HG02678 (cell line): Measurements from ENCODE around the gene TESK1.
A peak's percentile ranks its signal among the peaks of the same experiment; 100 is the strongest.
"Not testable (repeated sequence)": the region's sequence is repeated elsewhere in the genome, so short reads cannot be mapped to it uniquely, and the experiment has no call there.

Experiments
- ATAC-seq: cut with Tn5 transposase; IDR thresholded peaks from one replicate; pipeline ENCODE4 v1.9.1; 2021; ENCODE audit warnings: mild to moderate bottlenecking, moderate library complexity; ENCODE audit not compliant: unreplicated experiment

TESK1 gene

DNA sequence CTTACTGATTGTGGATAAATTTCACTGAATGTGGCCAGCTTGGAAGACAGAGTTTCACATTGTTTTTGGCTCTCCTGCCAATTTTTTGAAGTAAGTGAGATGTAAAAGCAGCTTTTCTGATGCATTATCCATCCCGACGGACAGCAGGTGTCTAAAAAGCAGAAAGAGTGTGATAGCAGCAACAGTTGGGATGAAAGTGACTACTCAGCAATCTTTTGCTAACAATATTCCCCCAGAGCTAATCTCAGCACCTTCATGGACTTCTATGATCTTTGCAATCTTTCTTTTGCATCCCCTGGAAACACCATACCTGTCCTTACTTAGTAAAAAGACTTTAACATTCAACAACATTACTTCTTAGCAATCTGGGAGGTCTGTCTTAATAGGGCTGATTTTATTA lies 7.8 kb downstream of the TESK1 start:
- ATAC-seq, result no peak

DNA sequence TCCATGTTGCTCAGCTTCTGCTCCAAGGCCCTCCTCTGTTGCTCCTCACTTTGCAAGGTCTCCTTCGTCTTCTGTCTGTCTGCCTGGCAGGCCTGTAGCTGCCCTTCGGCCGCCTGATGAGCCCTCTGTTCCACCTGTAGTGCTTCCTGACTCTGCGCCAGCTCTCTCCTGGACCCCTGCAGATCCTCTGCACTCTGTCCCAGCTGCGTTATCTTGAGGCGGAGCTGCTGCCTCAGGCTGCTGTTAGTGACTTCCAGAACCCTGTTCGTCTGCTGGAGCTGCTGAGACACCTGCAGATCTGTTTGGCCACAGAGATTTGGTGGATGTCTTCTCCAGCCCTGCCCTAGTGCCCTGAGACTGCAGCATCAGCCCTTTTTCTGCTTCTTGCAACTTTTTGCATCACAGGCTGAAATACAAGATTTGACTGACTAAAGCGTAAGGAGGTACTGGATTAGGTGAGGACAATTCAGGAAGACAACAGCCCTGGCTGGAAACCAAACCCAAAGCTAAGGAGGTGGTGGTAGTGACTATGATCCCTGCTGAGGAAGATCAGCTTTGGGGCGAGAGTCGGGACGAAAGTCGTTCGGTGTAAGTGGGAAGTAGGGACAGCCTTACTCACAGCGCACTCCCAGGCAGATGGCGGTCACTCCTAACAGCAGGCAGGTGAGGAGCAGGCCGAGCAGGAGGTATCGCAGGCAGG lies 11.1 kb downstream of the TESK1 start:
- no peak for ATAC-seq

DNA sequence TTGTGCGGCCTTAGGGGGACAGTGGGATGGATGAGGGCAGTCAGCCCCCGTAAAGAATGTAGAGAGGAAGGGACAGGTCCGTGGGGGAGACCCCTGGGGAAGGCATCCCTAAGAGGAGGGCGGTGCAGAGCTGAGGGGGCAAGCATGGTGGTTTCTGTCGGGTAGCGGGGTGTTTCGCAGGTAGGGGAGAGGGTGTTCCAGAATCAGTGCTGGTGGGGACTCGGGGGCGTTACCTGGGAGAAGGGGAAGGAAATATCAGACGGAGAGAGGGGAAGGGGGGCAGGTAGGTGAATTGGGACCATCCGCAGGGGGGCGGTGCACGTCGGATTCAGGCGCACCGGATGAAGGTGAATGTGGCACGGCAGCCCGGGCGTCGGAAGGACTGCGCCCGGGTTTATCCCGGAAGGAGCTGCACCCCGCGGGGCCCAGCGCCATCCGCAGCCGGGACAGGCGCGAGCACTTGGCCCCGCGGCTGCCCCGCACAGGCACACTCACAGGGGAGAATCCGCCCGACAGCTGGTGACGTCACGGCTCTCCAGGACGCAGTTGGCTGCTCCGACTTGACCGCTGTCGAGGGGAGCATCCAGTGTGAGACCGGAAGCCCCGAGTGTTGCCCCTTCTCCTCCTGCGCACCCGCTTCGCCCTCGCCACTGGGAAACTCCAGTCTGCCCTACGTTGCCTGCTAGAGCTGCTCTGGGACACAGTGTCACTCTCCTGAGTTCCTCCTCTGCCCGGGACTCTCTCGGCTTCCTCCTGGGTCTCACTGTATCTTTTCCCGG lies 11.8 kb downstream of the TESK1 start:
- ATAC-seq, result peak; percentile 42

DNA sequence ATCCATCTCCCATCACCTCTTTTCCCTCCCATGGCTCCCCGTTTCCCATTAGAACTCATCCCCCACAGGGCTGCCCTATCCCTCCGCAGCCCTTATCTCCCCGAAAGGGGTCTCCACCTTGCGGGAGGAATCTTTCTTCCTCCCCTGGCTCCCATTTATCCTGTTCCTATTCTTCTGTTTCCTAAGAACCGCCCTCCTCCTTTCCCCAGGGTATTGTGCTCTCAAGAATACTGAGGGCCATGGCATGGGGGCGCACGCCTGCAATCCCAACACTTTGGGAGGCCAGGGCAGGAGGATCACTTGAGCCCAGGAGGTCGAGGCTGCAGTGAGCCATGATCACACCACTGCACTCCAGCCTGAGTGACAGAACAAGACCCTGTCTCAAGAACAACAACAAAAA lies 12.5 kb downstream of the TESK1 start:
- no peak for ATAC-seq

DNA sequence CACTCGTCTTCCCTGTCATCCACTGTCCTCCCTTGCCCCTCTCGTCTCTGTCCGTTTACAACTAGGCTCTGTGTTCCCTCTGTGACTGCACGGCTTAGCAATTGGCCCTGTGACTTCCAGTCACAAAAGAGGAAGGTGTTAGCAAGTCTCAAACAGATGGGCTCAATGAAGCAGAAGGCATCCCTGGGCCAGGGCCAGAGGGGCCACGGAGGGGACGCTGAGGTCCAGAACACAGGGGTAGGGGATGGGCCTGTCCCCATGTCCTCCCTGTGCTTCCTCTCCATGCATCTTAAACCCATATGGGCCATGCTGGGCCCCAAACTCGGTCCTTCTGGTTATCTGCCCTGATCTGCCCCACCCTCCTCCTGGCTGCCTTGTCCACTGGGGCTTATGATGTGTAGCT lies 13.3 kb downstream of the TESK1 start, which contains the start of gene CD72:
Gene CD72 (minus strand): TSS at position 89 of the 403 bp plus-strand sequence. CDS start 110 bp downstream, outside the sequence.
- ATAC-seq, result no peak

DNA sequence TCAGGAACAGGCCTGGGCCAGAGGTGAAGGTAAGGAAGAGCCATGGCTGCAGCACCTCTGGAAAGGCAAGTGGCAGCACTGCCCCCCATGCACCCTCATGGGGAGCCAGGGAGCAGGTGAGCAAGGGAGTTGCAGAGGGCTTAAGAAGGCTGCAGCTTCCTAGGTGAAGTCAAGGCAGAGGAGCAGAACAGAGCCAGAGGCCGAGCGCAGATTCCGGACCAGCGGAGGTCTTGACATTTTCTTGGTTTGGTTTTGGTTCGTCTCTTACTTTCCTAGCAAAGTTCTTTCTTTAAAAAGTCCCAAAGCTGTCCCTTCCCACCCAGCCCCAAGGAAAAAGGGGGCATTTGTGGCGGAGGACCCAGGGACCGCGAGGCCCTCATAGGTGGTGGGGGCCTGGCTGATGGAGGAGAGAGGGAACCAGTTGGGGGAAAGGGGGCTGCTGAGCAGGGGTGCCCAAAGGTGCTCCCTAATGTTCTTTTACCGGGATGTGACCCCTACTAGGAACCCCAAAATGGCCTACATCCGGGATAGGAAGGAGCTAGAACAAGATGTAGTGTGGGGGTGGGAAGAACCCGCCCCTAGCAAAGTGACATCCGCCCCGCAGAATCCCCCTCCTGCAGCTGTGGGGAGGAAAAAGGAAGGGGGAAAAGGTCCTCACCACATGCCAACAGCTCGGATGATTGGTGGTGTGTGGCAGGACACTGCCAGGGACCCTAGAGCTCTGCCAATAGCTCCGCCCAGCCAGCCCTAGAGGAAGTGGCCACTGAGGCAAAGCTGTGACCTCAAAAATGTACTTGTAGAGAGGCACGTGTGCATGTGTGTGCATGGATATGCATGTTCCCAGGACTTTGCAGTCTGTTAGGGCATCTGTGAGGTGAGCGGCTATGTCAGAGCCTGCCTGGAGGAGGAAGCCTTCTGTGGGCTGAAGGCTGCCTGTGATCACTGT lies 14.1 kb downstream of the TESK1 start:
- ATAC-seq, result peak; percentile 44

DNA sequence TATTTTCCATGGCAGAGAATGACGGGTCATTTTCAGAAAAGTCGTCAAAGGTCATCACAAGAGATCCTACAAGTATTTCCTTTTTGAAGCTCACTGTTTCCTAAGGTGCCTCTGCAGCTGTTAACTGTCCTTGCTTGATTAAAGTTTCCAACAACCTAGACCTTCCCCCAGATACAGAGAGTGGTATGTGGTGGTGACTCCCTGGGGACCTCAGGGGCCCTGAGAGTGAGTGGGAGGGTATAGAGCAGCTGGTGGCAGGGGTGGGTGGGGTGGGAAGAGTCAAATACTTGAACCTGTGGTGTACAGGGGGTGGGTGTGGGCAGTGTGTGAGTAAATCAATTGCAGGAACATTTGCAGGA lies 14.7 kb downstream of the TESK1 start:
- ATAC-seq, result peak; percentile 67

DNA sequence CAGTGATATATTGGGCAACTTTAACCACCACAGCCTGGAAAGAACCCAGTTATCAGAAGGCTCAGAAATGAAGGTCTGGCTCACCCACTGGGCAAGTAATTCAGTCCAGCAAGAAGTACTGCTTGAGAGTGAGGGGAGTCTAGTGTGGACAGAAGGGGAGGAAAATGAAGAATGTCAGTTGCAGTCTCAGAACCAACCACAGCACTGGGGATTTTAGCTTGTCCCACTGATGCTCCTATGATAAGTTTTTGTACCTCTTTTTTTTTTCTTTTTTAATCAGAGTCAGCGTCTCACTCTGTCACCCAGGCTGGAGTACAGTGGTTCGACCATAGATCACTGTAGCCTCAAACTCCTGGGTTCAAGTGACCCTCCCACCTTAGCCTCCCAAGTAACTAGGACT lies 22.5 kb downstream of the TESK1 start:
- no peak for ATAC-seq

GRCh38 chr9:35628389-35628991 lies 23.4 kb downstream of the TESK1 start:
- ATAC-seq, result no peak

DNA sequence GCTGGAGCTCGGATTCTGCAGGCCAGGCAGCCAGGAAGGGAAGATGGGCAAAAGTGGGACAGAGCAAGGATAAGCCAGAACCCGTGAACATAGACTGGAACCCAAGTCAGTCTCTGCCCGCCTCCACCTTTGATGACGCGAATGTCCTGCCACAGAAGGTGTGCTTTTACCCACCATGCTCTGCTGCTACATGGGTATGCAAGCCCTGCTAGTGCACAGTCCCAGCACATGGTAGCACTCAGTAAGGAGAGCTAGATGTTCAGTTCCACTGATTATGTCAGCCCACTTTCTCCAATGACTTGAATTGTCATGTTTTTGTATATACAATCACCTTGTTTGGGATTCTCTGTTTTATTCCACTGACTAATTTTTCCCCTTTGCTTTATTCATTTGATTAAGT lies 24.5 kb downstream of the TESK1 start:
- ATAC-seq, result no peak

- ATAC-seq, result no peak
These were observed 30.7 kb downstream of the TESK1 start for GRCh38 chr9:35635730-35636129.

GRCh38 chr9:35636135-35636876 lies 31.2 kb downstream of the TESK1 start:
- ATAC-seq, result no peak

GRCh38 chr9:35636877-35637246 lies 31.8 kb downstream of the TESK1 start:
- ATAC-seq, result not testable (repeated sequence)

DNA sequence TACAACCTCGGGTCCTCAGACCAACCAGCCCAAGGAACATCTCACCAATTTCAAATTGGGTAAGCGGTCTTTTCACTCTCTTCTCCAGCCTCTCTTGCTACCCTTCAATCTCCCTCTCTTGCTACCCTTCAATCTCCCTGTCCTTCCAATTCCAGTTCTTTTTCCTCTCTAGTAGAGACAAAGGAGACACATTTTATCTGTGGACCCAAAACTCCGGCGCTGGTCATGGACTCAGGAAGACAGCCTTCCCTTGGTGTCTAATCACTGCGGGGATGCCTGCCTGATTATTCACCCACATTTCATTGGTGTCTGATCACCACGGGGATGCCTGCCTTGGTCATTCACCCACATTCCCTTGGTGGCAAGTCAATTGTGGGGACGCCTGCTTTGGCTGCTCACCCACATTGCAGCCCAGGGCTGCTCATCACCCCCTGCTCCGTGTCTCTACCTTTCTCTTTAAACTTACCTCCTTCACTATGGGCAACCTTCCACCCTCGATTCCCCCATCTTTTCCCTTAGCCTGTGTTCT lies 32.4 kb downstream of the TESK1 start:
- ATAC-seq, result not testable (repeated sequence)

DNA sequence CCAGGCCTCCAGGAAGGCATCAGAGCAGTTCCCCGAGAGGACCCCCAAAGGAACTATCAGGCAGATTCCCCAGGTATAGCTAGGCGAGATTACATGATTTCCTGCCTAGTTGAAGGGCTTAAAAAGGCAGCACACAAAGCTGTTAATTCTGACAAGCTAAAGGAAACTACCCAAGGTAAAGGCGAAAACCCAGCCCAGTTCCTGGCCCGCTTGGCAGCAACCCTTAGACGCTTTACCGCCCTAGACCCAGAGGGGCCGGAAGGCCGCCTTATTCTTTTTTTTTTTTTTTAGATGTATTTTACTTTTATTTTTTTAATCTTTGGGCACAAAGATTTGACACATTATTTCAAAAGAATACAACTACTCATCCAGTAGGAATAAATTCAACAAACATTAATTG lies 33.7 kb downstream of the TESK1 start:
- not testable (repeated sequence) for ATAC-seq

GRCh38 chr9:35639225-35639624 lies 34.2 kb downstream of the TESK1 start:
- not testable (repeated sequence) for ATAC-seq

GRCh38 chr9:35639631-35640030 lies 34.6 kb downstream of the TESK1 start:
- ATAC-seq, result no peak

DNA sequence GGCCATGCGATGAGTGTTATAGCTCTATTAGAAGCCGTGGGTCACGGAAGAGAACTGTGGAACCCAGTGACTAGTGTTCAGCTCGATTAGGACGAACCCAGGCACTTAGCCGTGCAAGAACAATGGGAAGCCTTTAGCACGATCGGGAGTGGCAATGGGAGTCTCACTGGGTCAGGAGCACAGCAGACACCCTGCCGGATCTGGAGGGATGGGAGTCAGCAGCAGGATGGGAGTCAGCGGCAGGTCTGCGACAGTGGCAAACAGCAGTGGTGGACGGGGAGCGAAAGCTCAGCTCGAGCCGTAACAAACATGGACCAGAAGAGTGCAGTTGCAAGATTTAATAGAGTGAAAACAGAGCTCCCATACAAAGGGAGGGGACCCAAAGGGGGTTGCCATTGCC lies 35.4 kb downstream of the TESK1 start:
- ATAC-seq, result not testable (repeated sequence)

DNA sequence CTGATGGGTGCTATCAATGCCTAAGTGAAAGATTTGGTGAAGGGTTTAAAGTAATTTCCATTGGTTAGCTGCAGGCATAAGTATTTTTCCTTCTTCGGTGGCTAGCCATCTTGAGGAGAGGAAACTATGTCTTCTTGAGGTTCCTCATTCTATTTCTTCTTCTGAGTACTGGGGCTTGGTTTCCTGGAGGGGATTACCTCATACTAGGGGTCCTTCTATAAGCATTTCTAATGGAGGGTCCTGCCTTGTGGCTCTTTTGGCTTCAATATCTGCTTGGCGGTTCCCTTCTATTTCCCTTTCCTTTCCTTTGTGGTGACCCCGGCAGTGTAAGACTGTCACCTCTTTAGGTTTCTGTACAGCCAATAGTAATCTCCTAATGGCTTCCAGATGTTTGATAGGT lies 36.4 kb downstream of the TESK1 start:
- not testable (repeated sequence) for ATAC-seq

DNA sequence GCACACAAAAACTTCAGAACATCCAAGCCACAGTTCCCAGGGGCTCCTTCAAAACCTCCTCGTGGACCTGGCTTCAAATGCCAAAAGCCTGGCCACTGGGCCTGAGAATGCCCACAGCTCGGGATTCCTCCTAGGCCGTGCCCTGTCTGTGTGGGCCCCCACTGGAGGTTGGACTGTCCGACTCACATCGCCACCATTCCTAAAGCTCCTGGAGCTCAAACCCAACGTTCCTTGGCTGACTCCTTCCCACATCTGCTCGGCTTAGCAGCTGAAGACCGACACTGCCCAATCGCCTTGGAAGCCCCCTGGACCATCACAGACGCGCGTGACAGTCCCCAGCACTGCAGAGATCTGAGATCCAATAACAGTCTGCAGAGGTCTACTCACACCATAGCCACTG lies 38.0 kb downstream of the TESK1 start:
- ATAC-seq, result no peak
